Esophagus squamous epithelium (tissue), 5 donors: ENCODE data around the gene ADTRP. TPM values are rescaled to one million over a fixed set of nuclear protein-coding genes. Genes with fewer than 3 reads are reported as not detected.

ENCODE experiments used
- DNase-seq: peaks from one replicate; lab custom pipeline; 2025; lab: John Stamatoyannopoulos, UW
- H3K27ac ChIP-seq, 4 donors: fragments of 200-600 bp; sonication (generic); one replicate each; pipeline ENCODE4 v1.5.1; 2016 to 2019; ENCODE audit warnings: mild to moderate bottlenecking in 1 of 4
- H3K27me3 ChIP-seq, 4 donors: fragments of 200-600 bp; sonication (generic); 1 replicate in 3 of 4; 2 replicates in 1 of 4; pipeline versions ENCODE4 v1.5.1 to v1.6.0; 2017 to 2021; ENCODE audit warnings: antibody characterized with exemption in 1 of 4
- H3K36me3 ChIP-seq, 3 donors: fragments of 200-600 bp; sonication (generic); one replicate each; pipeline ENCODE4 v1.5.1; 2016 to 2019
- H3K4me1 ChIP-seq, 3 donors: fragments of 200-600 bp; sonication (generic); one replicate each; pipeline ENCODE4 v1.5.1; 2017 to 2019
- H3K4me3 ChIP-seq, 4 donors: fragments of 200-600 bp; sonication (generic); 1 replicate in 3 of 4; 2 replicates in 1 of 4; pipeline ENCODE4 v1.5.1; 2016 to 2019; ENCODE audit warnings: mild to moderate bottlenecking in 2 of 4, moderate library complexity in 1 of 4
- H3K9me3 ChIP-seq, 3 donors: fragments of 200-600 bp; sonication (generic); one replicate each; pipeline ENCODE4 v1.5.1; 2016 to 2019
- POLR2A ChIP-seq, 4 donors: fragments of 450-650 bp; IDR thresholded peaks; one replicate each; pipeline ENCODE4 v1.6.1; 2017; ENCODE audit warnings: antibody characterized with exemption in 4 of 4, mild to moderate bottlenecking in 4 of 4, moderate library complexity in 3 of 4
- WGBS, 2 donors: methylation state at CpG; one replicate each; pipeline ENCODE4 v1.1.5; 2018; 5-methylcytosine and 5-hydroxymethylcytosine counted together
- intact Hi-C: fragments of 100-400 bp; cut with DNase I; formaldehyde crosslinking; loops from one replicate; pipeline ENCODE4 v1.15.0; 2022
- total RNA-seq, 4 donors: library from RNA; depleted of rRNA; stranded (reverse); fragments of >200 nt; gene quantifications; one replicate each; pipeline ENCODE4 v1.1.0, GENCODE V29; 2016
- TF ChIP-seq, protein P1 (sequence below), 6 experiments: fragments of 450-650 bp in 4 of 6; fragments of 200-600 bp in 2 of 6; sonication (generic) in 2 of 6; IDR thresholded peaks; one replicate each; pipeline ENCODE4 v1.5.1; 2016 to 2019; ENCODE audit warnings: antibody characterized with exemption in 6 of 6, mild to moderate bottlenecking in 4 of 6, moderate library complexity in 4 of 6
- donor health status: DM: yes; HTN: yes; CAD: no.

Gene ADTRP
- total RNA-seq, 4 donors from 2014 or later = 0.76 to 2.5 (median 1.6) TPM

DNA sequence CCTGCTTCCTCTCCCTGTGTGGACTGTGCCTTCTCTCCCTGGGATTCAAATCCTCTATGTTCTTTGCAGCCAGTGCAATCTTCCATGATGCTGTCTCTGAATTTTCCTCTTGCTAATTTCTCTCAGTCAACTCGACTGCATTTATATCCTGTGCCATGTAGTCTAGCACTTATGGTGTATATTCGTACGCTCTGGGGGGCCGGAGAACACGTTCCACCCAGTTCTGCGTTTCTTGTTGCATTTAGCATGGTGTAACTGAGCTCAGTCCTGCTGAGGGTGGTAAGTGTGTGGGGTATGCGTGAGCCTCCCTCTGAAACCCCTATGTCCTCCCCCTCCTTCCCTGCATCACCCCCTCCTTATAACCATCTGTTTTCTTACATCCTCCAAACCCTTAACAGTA is 42.0 kb downstream of the ADTRP start:
- Histone ChIP-seq H3K27me3 (no peaks in the 10 kb centered on the region), H3K4me1 (peaks cover 0 to 45% (median 6%) of the 10 kb centered on the region in 3 donors), H3K9me3 (no peaks in the 10 kb centered on the region), H3K4me3 (no peak overlapping the region), H3K27ac (no peak overlapping the region), H3K36me3 (no peaks in the 10 kb centered on the region)
- intact Hi-C loops = no loop called here
- DNase-seq = no peak
- TF ChIP-seq, protein P1, sequence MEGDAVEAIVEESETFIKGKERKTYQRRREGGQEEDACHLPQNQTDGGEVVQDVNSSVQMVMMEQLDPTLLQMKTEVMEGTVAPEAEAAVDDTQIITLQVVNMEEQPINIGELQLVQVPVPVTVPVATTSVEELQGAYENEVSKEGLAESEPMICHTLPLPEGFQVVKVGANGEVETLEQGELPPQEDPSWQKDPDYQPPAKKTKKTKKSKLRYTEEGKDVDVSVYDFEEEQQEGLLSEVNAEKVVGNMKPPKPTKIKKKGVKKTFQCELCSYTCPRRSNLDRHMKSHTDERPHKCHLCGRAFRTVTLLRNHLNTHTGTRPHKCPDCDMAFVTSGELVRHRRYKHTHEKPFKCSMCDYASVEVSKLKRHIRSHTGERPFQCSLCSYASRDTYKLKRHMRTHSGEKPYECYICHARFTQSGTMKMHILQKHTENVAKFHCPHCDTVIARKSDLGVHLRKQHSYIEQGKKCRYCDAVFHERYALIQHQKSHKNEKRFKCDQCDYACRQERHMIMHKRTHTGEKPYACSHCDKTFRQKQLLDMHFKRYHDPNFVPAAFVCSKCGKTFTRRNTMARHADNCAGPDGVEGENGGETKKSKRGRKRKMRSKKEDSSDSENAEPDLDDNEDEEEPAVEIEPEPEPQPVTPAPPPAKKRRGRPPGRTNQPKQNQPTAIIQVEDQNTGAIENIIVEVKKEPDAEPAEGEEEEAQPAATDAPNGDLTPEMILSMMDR (IDR thresholded peaks at IDR 0.05) = no peak
- no peak for TF ChIP-seq POLR2A (IDR thresholded peaks at IDR 0.05)
- 80 to 86% methylated on average over 7 of the region's 7 CpGs for WGBS, 2 donors

- H3K4me3 ChIP-seq = no peak overlapping the region
- intact Hi-C loops = no loop called here
- H3K27ac ChIP-seq = peak overlapping the region in 2 of 4 donors; percentile 19 to 43
- TF ChIP-seq, protein P1 (IDR thresholded peaks at IDR 0.05) = no peak
- no peak for TF ChIP-seq POLR2A (IDR thresholded peaks at IDR 0.05)
- no peaks in the 10 kb centered on the region for H3K9me3 ChIP-seq
- DNase-seq = no peak
- H3K4me1 ChIP-seq = peaks cover 0 to 53% (median 10%) of the 10 kb centered on the region in 3 donors
- 43 to 52% methylated on average over 6 of the region's 6 CpGs for WGBS, 2 donors
- H3K36me3 ChIP-seq = no peaks in the 10 kb centered on the region
- H3K27me3 ChIP-seq = no peaks in the 10 kb centered on the region
Observed at GRCh38 chr6:11734861-11735613, 43.6 kb downstream of the ADTRP start.

DNA sequence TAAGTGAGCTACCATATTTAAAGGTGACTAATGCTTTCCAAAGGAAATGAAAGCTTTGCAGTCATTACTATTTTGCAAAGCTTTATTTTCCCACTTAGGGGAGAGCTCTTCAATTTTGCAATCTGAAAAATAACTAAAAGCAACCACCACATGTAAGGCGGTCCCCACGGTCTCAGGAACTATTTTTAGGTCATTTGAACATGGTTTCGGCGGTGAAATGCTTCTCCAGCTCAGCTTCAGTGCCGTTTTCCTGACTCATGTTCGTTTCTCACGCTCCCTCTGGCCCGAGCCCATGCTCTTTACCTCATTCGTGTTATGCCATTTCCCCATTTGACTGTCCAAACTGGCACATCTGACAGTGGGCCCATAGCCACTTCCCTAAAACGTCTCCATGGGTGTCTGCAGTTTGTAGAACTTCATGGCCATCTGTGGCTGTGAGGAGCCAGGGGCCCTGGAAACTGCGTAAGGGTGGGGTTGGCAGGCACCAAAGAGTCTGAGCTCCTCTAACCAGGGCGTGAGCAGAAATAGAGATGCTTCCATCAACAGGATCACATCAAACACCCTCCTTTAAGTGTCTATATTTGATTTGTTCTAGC is 46.5 kb downstream of the ADTRP start:
- H3K9me3 ChIP-seq = no peaks in the 10 kb centered on the region
- no peak overlapping the region for H3K4me3 ChIP-seq
- DNase-seq = peak; percentile 15
- intact Hi-C loops = no loop called here
- peak overlapping the region in 3 of 4 donors; percentile 15 to 53 (median 42) for H3K27ac ChIP-seq
- 61 to 69% methylated on average over 12 of the region's 12 CpGs for WGBS, 2 donors
- no peak for TF ChIP-seq POLR2A (IDR thresholded peaks at IDR 0.05)
- TF ChIP-seq, protein P1 (IDR thresholded peaks at IDR 0.05) = no peak
- H3K36me3 ChIP-seq = no peaks in the 10 kb centered on the region
- peaks cover 0 to 49% (median 10%) of the 10 kb centered on the region in 3 donors for H3K4me1 ChIP-seq
- H3K27me3 ChIP-seq = no peaks in the 10 kb centered on the region

GRCh38 chr6:11731423-11731822 is 47.2 kb downstream of the ADTRP start:
- H3K27ac ChIP-seq = peak overlapping the region in 3 of 4 donors; percentile 15 to 53 (median 42)
- H3K27me3 ChIP-seq = no peaks in the 10 kb centered on the region
- no peak overlapping the region for H3K4me3 ChIP-seq
- 58 to 63% methylated on average over 3 of the region's 3 CpGs for WGBS, 2 donors
- DNase-seq = no peak
- H3K36me3 ChIP-seq = no peaks in the 10 kb centered on the region
- intact Hi-C loops = no loop called here
- H3K9me3 ChIP-seq = no peaks in the 10 kb centered on the region
- TF ChIP-seq, protein P1 (IDR thresholded peaks at IDR 0.05) = no peak
- no peak for TF ChIP-seq POLR2A (IDR thresholded peaks at IDR 0.05)
- peaks cover 0 to 42% (median 10%) of the 10 kb centered on the region in 3 donors for H3K4me1 ChIP-seq

DNA sequence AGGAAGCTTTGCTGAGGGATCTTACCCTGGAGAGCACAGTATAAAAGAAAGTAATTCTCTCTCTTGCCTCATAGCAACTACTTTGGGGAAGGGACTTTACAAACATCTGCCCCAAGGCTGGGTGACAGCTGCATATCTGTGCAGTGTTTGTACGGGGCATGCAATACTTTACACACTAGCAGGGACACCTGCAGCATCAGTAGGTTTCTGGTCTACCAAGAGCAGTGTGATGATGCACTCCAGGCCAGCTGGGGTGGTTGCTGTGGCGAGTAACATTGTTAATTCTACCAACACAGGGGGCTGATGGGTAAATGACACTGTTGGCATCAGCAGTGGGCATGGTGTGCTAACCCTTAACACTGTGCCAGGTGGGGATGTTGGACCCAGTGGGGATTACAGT is 48.0 kb downstream of the ADTRP start:
- Histone ChIP-seq H3K4me1 (peaks cover 0 to 34% (median 10%) of the 10 kb centered on the region in 3 donors), H3K27me3 (no peaks in the 10 kb centered on the region), H3K36me3 (no peaks in the 10 kb centered on the region), H3K27ac (no peak overlapping the region), H3K9me3 (no peaks in the 10 kb centered on the region), H3K4me3 (no peak overlapping the region)
- WGBS, 2 donors = 83 to 86% methylated on average over 1 to 2 of the region's 2 CpGs
- DNase-seq = no peak
- intact Hi-C loops = no loop called here
- no peak for TF ChIP-seq POLR2A (IDR thresholded peaks at IDR 0.05)
- TF ChIP-seq, protein P1 (IDR thresholded peaks at IDR 0.05) = no peak
